Sigmoid colon (tissue), 7 donors: ENCODE results near the gene PLPP6. TPM values are rescaled to one million over a fixed set of nuclear protein-coding genes. Genes with fewer than 3 reads are reported as not detected.
"Not testable (repeated sequence)": the region's sequence is repeated elsewhere in the genome, so short reads cannot be mapped to it uniquely, and the experiment has no call there.

Source experiments
- DNase-seq: peaks from one replicate; pipeline ENCODE4 v3.0.0-alpha.2; 2019
- H3K27ac ChIP-seq, 4 donors: fragments of 200-600 bp; sonication (generic); one replicate each; pipeline ENCODE4 v1.5.1; 2016 to 2019; ENCODE audit warnings: mild to moderate bottlenecking in 1 of 4
- H3K27me3 ChIP-seq, 3 donors: fragments of 200-600 bp; sonication (generic); one replicate each; pipeline ENCODE4 v1.5.1; 2019; ENCODE audit warnings: mild to moderate bottlenecking in 1 of 3
- H3K36me3 ChIP-seq, 4 donors: fragments of 200-600 bp; sonication (generic); one replicate each; pipeline ENCODE4 v1.5.1; 2016 to 2019
- H3K4me1 ChIP-seq, 4 donors: fragments of 200-600 bp; sonication (generic); one replicate each; pipeline ENCODE4 v1.5.1; 2017 to 2019
- H3K4me3 ChIP-seq, 4 donors: fragments of 200-600 bp; sonication (generic); one replicate each; pipeline ENCODE4 v1.5.1; 2017 to 2019; ENCODE audit warnings: mild to moderate bottlenecking in 2 of 4, moderate library complexity in 1 of 4
- H3K9me3 ChIP-seq, 4 donors: fragments of 200-600 bp in 3 of 4; sonication (generic) in 3 of 4; one replicate each; pipeline versions ENCODE4 v1.5.1 to v1.6.1; 2013 to 2019
- EP300 ChIP-seq, 4 donors: sonication (generic); formaldehyde crosslinking; IDR thresholded peaks; one replicate each; pipeline ENCODE4 v1.6.1; 2017; ENCODE audit warnings: antibody characterized with exemption in 4 of 4
- POLR2A ChIP-seq, 2 donors: fragments of 450-650 bp; IDR thresholded peaks; one replicate each; pipeline ENCODE4 v1.6.1; 2016; ENCODE audit warnings: antibody characterized with exemption in 2 of 2, mild to moderate bottlenecking in 2 of 2, moderate library complexity in 2 of 2
- POLR2AphosphoS5 ChIP-seq, 4 donors: sonication (generic); formaldehyde crosslinking; IDR thresholded peaks; one replicate each; pipeline ENCODE4 v1.6.1; 2017; ENCODE audit warnings: antibody characterized with exemption in 4 of 4
- WGBS, 2 donors: extraction: QIAGEN DNeasy Blood & Tissue Kit; methylation state at CpG; one replicate each; pipeline ENCODE4 v1.1.7; 2013; 5-methylcytosine and 5-hydroxymethylcytosine counted together
- intact Hi-C: fragments of 100-400 bp; cut with DNase I; formaldehyde crosslinking; loops from one replicate; pipeline ENCODE4 v1.15.1; 2023
- polyA plus RNA-seq, 3 donors: library from polyadenylated mRNA; stranded (reverse); fragments of 200-250 nt; gene quantifications; one replicate each; pipeline ENCODE4 v1.2.3, GENCODE V29; 2013
- total RNA-seq, 4 donors: library from RNA; depleted of rRNA; stranded (reverse); fragments of >200 nt; gene quantifications; one replicate each; pipeline ENCODE4 v1.1.0, GENCODE V29; 2016
- TF ChIP-seq, protein P1 (sequence below), 4 experiments: fragments of 450-650 bp in 3 of 4; fragments of 200-600 bp in 1 of 4; IDR thresholded peaks; one replicate each; pipeline ENCODE4 v1.5.1; 2016 to 2019; ENCODE audit warnings: antibody characterized with exemption in 4 of 4, mild to moderate bottlenecking in 3 of 4, moderate library complexity in 2 of 4
- donor health status: healthy with polysubstance abuse.
- donor health status: Bipolar disorder and iron deficiency.
- donor health status: healthy.

Gene PLPP6
- total and polyA plus RNA-seq, 7 donors = 3.0 to 10.7 (median 3.7) TPM

- Histone ChIP-seq H3K27ac (no peak overlapping the region), H3K9me3 (no peaks in the 10 kb centered on the region), H3K27me3 (no peaks in the 10 kb centered on the region), H3K4me3 (no peak overlapping the region), H3K36me3 (no peaks in the 10 kb centered on the region), H3K4me1 (no peaks in the 10 kb centered on the region)
- TF ChIP-seq POLR2A (IDR thresholded peaks at IDR 0.05) = no peak
- TF ChIP-seq, protein P1, sequence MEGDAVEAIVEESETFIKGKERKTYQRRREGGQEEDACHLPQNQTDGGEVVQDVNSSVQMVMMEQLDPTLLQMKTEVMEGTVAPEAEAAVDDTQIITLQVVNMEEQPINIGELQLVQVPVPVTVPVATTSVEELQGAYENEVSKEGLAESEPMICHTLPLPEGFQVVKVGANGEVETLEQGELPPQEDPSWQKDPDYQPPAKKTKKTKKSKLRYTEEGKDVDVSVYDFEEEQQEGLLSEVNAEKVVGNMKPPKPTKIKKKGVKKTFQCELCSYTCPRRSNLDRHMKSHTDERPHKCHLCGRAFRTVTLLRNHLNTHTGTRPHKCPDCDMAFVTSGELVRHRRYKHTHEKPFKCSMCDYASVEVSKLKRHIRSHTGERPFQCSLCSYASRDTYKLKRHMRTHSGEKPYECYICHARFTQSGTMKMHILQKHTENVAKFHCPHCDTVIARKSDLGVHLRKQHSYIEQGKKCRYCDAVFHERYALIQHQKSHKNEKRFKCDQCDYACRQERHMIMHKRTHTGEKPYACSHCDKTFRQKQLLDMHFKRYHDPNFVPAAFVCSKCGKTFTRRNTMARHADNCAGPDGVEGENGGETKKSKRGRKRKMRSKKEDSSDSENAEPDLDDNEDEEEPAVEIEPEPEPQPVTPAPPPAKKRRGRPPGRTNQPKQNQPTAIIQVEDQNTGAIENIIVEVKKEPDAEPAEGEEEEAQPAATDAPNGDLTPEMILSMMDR (IDR thresholded peaks at IDR 0.05) = no peak
- TF ChIP-seq EP300 (IDR thresholded peaks at IDR 0.05) = no peak
- TF ChIP-seq POLR2AphosphoS5 (IDR thresholded peaks at IDR 0.05) = no peak
- WGBS, 2 donors = 97 to 99% methylated on average over 2 of the region's 2 CpGs
- no peak for DNase-seq
- intact Hi-C loops = no loop called here
These were observed 19.7 kb upstream of the PLPP6 start for GRCh38 chr9:4642351-4642750.

- WGBS, 2 donors = 92 to 95% methylated on average over 9 of the region's 9 CpGs
These were observed 8.0 kb upstream of the PLPP6 start for GRCh38 chr9:4654084-4654483.

DNA sequence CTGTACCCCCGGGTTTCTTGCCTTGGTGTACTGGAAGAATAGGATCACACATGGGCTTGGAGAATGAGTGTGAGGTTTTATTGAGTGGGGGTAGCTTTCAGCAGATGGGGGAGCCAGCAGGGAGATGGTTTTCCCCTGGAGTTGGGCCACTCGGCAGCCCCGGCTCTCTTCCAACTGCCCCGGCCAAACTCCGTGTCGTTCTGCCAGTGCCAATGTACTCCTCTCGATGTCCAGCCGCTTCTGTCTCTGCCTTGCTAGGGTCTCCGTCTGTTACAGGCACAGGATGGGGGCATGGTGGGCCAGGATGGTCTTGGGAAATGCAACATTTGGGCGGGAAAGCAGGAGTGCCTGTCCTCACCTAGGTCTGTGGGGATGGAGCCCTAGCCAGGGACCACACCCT is 7.6 kb upstream of the PLPP6 start:
- TF ChIP-seq, protein P1 (IDR thresholded peaks at IDR 0.05) = no peak
- no peak for TF ChIP-seq POLR2AphosphoS5 (IDR thresholded peaks at IDR 0.05)
- no peak for TF ChIP-seq EP300 (IDR thresholded peaks at IDR 0.05)
- no peak for TF ChIP-seq POLR2A (IDR thresholded peaks at IDR 0.05)
- no peaks in the 10 kb centered on the region for H3K36me3 ChIP-seq
- 85 to 98% methylated on average over 10 of the region's 10 CpGs for WGBS, 2 donors
- H3K27ac ChIP-seq = no peak overlapping the region
- no peak overlapping the region for H3K4me3 ChIP-seq
- no peaks in the 10 kb centered on the region for H3K9me3 ChIP-seq
- H3K27me3 ChIP-seq = no peaks in the 10 kb centered on the region
- intact Hi-C loops = no loop called here
- no peak for DNase-seq
- H3K4me1 ChIP-seq = no peaks in the 10 kb centered on the region

More at GRCh38 chr9:4654084-4654483, 8.0 kb upstream of the PLPP6 start:
- no peaks in the 10 kb centered on the region for H3K27me3 ChIP-seq
- H3K4me3 ChIP-seq = no peak overlapping the region
- H3K36me3 ChIP-seq = no peaks in the 10 kb centered on the region
- H3K9me3 ChIP-seq = no peaks in the 10 kb centered on the region
- intact Hi-C loops = no loop called here
- DNase-seq = no peak
- H3K27ac ChIP-seq = no peak overlapping the region
- TF ChIP-seq, protein P1 (IDR thresholded peaks at IDR 0.05) = no peak
- TF ChIP-seq POLR2A (IDR thresholded peaks at IDR 0.05) = no peak
- no peak for TF ChIP-seq EP300 (IDR thresholded peaks at IDR 0.05)
- TF ChIP-seq POLR2AphosphoS5 (IDR thresholded peaks at IDR 0.05) = no peak
- H3K4me1 ChIP-seq = no peaks in the 10 kb centered on the region

- H3K4me3 ChIP-seq, H3K9me3 ChIP-seq, H3K4me1 ChIP-seq, DNase-seq, H3K27ac ChIP-seq, H3K27me3 ChIP-seq, intact Hi-C loops, H3K36me3 ChIP-seq: not testable (repeated sequence)
- WGBS, 2 donors = 90 to 95% methylated on average over 3 of the region's 3 CpGs
These were observed 5.9 kb upstream of the PLPP6 start for GRCh38 chr9:4656196-4656595.

DNA sequence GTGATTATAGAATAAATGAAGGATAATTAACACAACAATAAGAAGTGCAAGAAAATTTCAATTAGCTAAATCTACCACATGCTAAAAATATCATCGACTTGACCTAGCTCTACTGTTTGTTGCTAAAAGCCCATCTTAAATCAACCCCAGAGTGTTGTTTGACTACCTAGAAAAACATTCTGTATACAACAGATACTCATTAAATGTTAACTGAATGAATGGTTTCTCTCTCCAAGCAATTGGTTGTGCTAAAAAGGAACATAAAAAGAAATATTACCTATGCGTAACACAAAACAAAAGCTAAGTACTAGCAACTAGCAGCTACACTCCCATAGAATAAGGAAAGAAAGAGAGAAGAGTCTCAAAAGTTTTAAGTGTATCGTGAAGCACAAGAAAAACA is 5.5 kb upstream of the PLPP6 start:
- Histone ChIP-seq H3K4me1 (peaks cover 0 to 3% (median 1%) of the 10 kb centered on the region in 4 donors), H3K4me3 (no peak overlapping the region), H3K36me3 (no peaks in the 10 kb centered on the region), H3K27me3 (no peaks in the 10 kb centered on the region), H3K9me3 (no peaks in the 10 kb centered on the region), H3K27ac (no peak overlapping the region)
- no peak for DNase-seq
- WGBS, 2 donors = 65 to 94% methylated on average over 3 of the region's 3 CpGs
- TF ChIP-seq POLR2A (IDR thresholded peaks at IDR 0.05) (no peak), EP300 (IDR thresholded peaks at IDR 0.05) (no peak), POLR2AphosphoS5 (IDR thresholded peaks at IDR 0.05) (no peak)
- TF ChIP-seq, protein P1 (IDR thresholded peaks at IDR 0.05) = no peak
- intact Hi-C loops = no loop called here
